ENCODE results near the gene SVIL. TPM values are rescaled to one million over a fixed set of nuclear protein-coding genes. Genes with fewer than 3 reads are reported as not detected.
"Not testable (repeated sequence)": the region's sequence is repeated elsewhere in the genome, so short reads cannot be mapped to it uniquely, and the experiment has no call there.

Gene SVIL
- total and polyA plus RNA-seq, 2 donors = 11.5 to 25.8 TPM

DNA sequence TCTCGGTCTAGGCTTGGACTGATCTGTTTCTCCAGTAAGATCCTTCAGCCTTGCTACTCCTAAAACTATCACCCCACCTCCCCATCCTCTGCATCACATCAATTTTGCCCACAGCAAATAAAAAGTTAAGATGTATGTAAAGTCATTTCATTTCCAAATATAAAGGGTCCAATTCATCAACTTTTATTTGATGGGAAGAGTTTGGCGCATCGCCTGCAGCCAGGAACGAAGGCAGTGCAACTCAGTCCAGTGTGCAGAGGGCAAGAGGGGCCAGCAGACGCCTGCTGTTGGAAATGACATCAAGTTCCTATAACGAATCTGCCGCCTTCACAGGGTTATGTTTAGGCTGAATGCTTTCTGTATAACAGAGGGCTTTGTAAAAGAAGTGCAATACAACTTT is 97.0 kb downstream of the SVIL start:
- Histone ChIP-seq H3K36me3 (ENCODE audit: control insufficient read depth in 2 of 2, insufficient read depth in 2 of 2, low read length in 1 of 2) (no peaks in the 10 kb centered on the region), H3K9me3 (ENCODE audit: control insufficient read depth in 2 of 2, insufficient read depth in 1 of 2, low read length in 1 of 2) (no peaks in the 10 kb centered on the region), H3K27ac (ENCODE audit: low read depth in 1 of 2, low read length in 1 of 2) (no peak overlapping the region), H3K4me1 (ENCODE audit: control insufficient read depth in 2 of 2, insufficient read depth in 2 of 2, low read length in 2 of 2) (no peaks in the 10 kb centered on the region), H3K4me3 (ENCODE audit: low read length in 2 of 2) (no peak overlapping the region), H3K27me3 (ENCODE audit: control insufficient read depth in 2 of 2, insufficient read depth in 1 of 2, low read length in 1 of 2) (no peaks in the 10 kb centered on the region)
- WGBS = 97% methylated on average over 7 of the region's 7 CpGs
- DNase-seq (ENCODE audit: low read depth in 6 of 9, low spot score in 9 of 9) = no peak

DNA sequence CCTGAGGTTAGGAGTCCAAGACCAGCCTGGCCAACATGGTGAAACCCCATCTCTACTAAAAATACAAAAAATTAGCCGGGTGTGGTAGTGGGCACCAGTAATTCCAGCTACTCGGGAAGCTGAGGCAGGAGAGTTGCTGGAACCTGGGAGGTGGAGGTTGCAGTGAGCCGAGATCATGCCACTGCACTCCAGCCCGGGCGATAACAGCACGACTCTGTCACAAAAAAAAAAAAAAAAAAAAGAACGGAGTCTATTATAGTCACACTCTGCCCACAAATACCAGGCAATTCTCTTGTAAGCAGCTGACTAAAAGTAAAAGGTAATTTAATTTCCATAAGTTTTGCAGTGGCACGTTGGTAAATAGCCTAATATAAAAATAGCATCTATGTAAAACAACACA is 98.1 kb downstream of the SVIL start:
- not testable (repeated sequence) for H3K9me3 ChIP-seq (ENCODE audit: control insufficient read depth in 2 of 2, insufficient read depth in 1 of 2, low read length in 1 of 2); H3K36me3 ChIP-seq (ENCODE audit: control insufficient read depth in 2 of 2, insufficient read depth in 2 of 2, low read length in 1 of 2); DNase-seq (ENCODE audit: low read depth in 6 of 9, low spot score in 9 of 9); H3K27me3 ChIP-seq (ENCODE audit: control insufficient read depth in 2 of 2, insufficient read depth in 1 of 2, low read length in 1 of 2); H3K4me3 ChIP-seq (ENCODE audit: low read length in 2 of 2); H3K4me1 ChIP-seq (ENCODE audit: control insufficient read depth in 2 of 2, insufficient read depth in 2 of 2, low read length in 2 of 2); H3K27ac ChIP-seq (ENCODE audit: low read depth in 1 of 2, low read length in 1 of 2)
- WGBS = 98% methylated on average over 8 of the region's 8 CpGs

DNA sequence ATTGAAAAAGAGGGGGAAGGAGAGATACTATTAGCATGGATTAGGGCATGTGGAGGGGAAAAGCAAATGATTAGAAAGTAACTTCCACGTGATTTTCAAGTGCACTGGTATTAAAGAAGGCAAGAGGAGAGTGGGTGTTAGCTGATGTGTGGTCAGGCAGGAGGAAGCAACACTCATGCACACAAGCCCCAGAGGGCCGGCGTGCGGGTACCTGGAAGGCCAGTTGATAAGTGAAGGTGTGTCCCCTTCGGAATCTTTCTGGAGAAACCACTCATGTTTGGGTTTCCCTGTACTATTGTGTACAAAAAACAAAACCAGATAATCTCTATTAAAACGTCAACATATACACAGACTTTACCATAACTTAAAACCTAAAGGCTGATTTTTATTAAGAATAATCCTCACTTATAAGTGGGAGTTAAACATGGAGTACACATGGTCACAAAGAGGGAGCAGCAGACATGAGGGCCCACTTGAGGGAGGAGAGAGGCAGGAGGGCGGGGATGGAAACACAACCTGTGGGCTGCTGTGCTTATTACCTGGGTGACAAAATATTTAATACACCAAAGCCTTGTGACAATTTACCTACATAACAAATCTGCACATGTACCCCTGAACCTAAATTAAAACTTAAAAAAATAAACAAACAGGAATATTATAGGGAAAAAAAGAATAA is 98.9 kb downstream of the SVIL start:
- WGBS = 89% methylated on average over 7 of the region's 7 CpGs

DNA sequence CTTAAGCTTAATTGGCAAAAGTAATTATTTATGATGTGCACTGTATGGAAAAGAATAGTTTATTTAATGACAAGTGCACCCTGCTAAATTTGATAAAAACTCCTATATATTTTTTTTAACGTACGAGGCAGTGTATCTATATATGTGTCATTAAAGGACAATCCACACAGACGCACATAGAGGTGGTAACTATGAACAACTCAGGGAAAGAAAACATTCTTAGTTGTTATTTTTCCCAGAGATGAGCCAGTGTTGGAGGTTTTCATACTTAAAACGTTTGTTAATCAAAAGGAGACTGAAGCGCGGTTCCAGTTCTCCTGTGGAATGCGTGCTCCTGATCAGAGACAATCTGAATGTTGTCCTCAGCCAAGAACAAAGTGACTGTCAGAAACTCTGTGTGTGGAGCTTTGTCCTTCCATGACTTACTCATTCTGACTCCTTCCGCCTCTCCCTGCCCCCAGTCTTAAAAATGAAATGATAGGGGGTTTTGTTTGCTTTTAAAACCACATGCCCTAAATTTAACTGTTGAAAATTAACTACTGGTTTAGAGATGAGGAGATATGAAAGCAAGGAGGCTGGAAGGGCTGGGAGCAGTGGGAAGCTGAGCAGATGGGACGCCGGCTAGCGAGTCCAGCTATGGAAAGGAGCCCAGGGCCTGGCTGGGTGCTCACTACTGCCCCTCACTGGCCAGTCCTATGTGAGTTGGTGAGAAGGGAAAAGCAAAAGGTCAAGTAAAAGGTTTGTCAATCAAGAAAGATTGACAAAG is 99.6 kb downstream of the SVIL start:
- Histone ChIP-seq H3K36me3 (ENCODE audit: control insufficient read depth in 2 of 2, insufficient read depth in 2 of 2, low read length in 1 of 2) (no peaks in the 10 kb centered on the region), H3K27ac (ENCODE audit: low read depth in 1 of 2, low read length in 1 of 2) (no peak overlapping the region), H3K4me3 (ENCODE audit: low read length in 2 of 2) (no peak overlapping the region), H3K27me3 (ENCODE audit: control insufficient read depth in 2 of 2, insufficient read depth in 1 of 2, low read length in 1 of 2) (no peaks in the 10 kb centered on the region), H3K9me3 (ENCODE audit: control insufficient read depth in 2 of 2, insufficient read depth in 1 of 2, low read length in 1 of 2) (no peaks in the 10 kb centered on the region), H3K4me1 (ENCODE audit: control insufficient read depth in 2 of 2, insufficient read depth in 2 of 2, low read length in 2 of 2) (no peaks in the 10 kb centered on the region)
- no peak for DNase-seq (ENCODE audit: low read depth in 6 of 9, low spot score in 9 of 9)
- WGBS = 94% methylated on average over 11 of the region's 11 CpGs

More for the DNA sequence above, 98.9 kb downstream of the SVIL start:
- Histone ChIP-seq H3K9me3 (ENCODE audit: control insufficient read depth in 2 of 2, insufficient read depth in 1 of 2, low read length in 1 of 2) (no peaks in the 10 kb centered on the region), H3K4me1 (ENCODE audit: control insufficient read depth in 2 of 2, insufficient read depth in 2 of 2, low read length in 2 of 2) (no peaks in the 10 kb centered on the region), H3K36me3 (ENCODE audit: control insufficient read depth in 2 of 2, insufficient read depth in 2 of 2, low read length in 1 of 2) (no peaks in the 10 kb centered on the region), H3K27ac (ENCODE audit: low read depth in 1 of 2, low read length in 1 of 2) (no peak overlapping the region), H3K27me3 (ENCODE audit: control insufficient read depth in 2 of 2, insufficient read depth in 1 of 2, low read length in 1 of 2) (no peaks in the 10 kb centered on the region), H3K4me3 (ENCODE audit: low read length in 2 of 2) (no peak overlapping the region)
- no peak for DNase-seq (ENCODE audit: low read depth in 6 of 9, low spot score in 9 of 9)

DNA sequence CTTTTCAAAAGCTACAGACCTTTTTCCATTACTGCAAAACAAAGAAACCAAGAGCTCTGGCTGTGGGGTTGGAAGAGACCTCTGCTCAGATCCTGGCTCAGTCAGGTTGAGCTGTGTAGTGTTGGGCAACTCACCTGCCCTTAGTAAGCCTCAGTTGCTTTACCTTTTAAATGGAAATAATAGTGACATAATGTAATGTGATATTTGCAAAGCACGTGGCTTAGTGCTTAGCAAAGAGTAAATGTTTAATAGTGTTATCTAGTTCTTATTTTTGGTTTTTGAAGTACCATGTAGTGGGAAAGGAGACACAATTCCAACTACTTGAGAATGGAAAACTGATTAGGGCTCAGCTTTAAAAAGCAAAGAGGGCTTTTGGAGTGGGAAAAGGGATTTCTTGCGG is 100.2 kb downstream of the SVIL start:
- H3K36me3 ChIP-seq (ENCODE audit: control insufficient read depth in 2 of 2, insufficient read depth in 2 of 2, low read length in 1 of 2) = no peaks in the 10 kb centered on the region
- DNase-seq (ENCODE audit: low read depth in 6 of 9, low spot score in 9 of 9) = no peak
- H3K4me3 ChIP-seq (ENCODE audit: low read length in 2 of 2) = no peak overlapping the region
- 97% methylated on average over 2 of the region's 2 CpGs for WGBS
- H3K4me1 ChIP-seq (ENCODE audit: control insufficient read depth in 2 of 2, insufficient read depth in 2 of 2, low read length in 2 of 2) = no peaks in the 10 kb centered on the region
- H3K9me3 ChIP-seq (ENCODE audit: control insufficient read depth in 2 of 2, insufficient read depth in 1 of 2, low read length in 1 of 2) = no peaks in the 10 kb centered on the region
- H3K27me3 ChIP-seq (ENCODE audit: control insufficient read depth in 2 of 2, insufficient read depth in 1 of 2, low read length in 1 of 2) = no peaks in the 10 kb centered on the region
- H3K27ac ChIP-seq (ENCODE audit: low read depth in 1 of 2, low read length in 1 of 2) = no peak overlapping the region

DNA sequence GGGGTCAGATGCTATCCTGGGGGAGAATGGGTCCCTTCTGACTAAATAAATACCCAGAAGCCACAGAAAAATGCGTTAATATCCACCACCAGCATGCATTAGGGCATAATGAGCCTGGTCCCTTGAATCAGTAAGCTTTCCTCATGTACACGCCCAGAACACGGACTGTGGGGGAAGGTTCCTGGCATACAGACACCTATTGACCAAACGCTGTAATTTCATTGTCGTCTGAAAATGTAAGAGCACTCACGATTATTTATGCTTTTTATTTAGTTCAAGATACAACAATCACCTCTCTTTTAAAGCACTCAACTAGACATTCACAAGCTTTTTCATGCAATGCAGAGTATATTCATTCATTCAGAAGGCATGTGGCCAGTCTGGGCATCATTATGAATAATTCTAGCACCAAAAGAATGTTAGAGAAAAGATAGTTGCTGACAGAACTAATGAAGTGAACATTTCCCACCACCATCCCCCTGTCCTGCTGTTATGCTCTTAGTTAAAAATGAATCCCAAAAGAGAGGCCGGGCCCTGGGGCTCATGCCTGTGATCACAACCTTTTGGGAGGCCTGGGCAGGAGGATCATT is 101.0 kb downstream of the SVIL start:
- 96% methylated on average over 7 of the region's 7 CpGs for WGBS
- Histone ChIP-seq H3K36me3 (ENCODE audit: control insufficient read depth in 2 of 2, insufficient read depth in 2 of 2, low read length in 1 of 2) (no peaks in the 10 kb centered on the region), H3K27ac (ENCODE audit: low read depth in 1 of 2, low read length in 1 of 2) (no peak overlapping the region), H3K4me3 (ENCODE audit: low read length in 2 of 2) (no peak overlapping the region), H3K27me3 (ENCODE audit: control insufficient read depth in 2 of 2, insufficient read depth in 1 of 2, low read length in 1 of 2) (no peaks in the 10 kb centered on the region), H3K4me1 (ENCODE audit: control insufficient read depth in 2 of 2, insufficient read depth in 2 of 2, low read length in 2 of 2) (no peaks in the 10 kb centered on the region), H3K9me3 (ENCODE audit: control insufficient read depth in 2 of 2, insufficient read depth in 1 of 2, low read length in 1 of 2) (no peaks in the 10 kb centered on the region)
- DNase-seq (ENCODE audit: low read depth in 6 of 9, low spot score in 9 of 9) = no peak

DNA sequence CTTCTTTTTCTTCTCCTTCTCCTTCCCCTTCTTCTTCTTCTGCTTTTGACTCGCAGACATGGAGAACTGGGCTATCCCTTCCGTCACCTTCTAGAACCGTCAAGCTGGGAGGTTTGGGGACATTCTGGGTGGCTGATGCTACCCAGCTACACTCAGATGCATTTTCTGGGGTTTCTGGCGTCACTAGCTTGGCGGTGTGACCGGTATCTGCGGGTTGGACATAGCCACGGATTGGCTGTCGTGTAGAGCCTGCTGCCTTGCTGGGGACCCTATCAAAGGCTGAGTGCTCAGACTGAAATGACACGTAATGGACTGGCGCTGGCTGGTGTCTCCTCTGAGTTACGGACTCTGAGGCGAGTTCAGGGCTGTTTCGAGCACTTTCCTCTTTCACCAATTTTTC is 101.7 kb downstream of the SVIL start:
- H3K27me3 ChIP-seq (ENCODE audit: control insufficient read depth in 2 of 2, insufficient read depth in 1 of 2, low read length in 1 of 2) = no peaks in the 10 kb centered on the region
- WGBS = 96% methylated on average over 14 of the region's 14 CpGs
- no peaks in the 10 kb centered on the region for H3K4me1 ChIP-seq (ENCODE audit: control insufficient read depth in 2 of 2, insufficient read depth in 2 of 2, low read length in 2 of 2)
- DNase-seq (ENCODE audit: low read depth in 6 of 9, low spot score in 9 of 9) = no peak
- H3K4me3 ChIP-seq (ENCODE audit: low read length in 2 of 2) = no peak overlapping the region
- H3K9me3 ChIP-seq (ENCODE audit: control insufficient read depth in 2 of 2, insufficient read depth in 1 of 2, low read length in 1 of 2) = no peaks in the 10 kb centered on the region
- no peak overlapping the region for H3K27ac ChIP-seq (ENCODE audit: low read depth in 1 of 2, low read length in 1 of 2)
- H3K36me3 ChIP-seq (ENCODE audit: control insufficient read depth in 2 of 2, insufficient read depth in 2 of 2, low read length in 1 of 2) = no peaks in the 10 kb centered on the region

DNA sequence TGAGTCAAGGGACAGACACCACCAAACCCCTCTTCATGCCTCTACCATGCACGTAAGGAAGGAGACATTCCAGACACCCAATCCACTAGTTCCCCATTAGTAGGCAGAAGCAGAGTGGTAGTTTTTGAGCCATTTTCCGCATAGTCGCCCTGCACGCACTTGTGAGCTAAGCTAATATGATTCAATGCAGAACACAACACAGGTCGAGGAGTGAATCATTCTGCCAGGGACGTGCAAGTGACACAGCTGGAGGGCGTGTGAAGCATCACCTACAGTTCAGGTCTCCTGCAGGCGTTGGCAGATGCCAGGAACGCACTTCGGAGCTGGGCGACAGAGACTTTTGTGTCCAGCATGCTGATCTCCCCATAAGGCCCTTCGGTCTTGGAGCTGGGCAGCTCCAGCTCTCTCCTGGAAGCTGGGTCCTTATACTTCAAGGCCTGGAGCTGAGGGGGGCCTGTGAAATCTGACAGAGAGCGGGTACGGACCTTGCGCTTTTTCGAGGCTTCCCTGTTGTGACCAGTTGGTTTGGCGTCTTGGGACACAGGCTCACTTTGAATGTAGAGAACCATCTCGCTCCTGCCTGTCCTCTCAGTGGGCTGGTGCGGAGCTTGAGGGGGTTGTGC is 102.4 kb downstream of the SVIL start:
- no peak for DNase-seq (ENCODE audit: low read depth in 6 of 9, low spot score in 9 of 9)
- Histone ChIP-seq H3K4me1 (ENCODE audit: control insufficient read depth in 2 of 2, insufficient read depth in 2 of 2, low read length in 2 of 2) (no peaks in the 10 kb centered on the region), H3K4me3 (ENCODE audit: low read length in 2 of 2) (no peak overlapping the region), H3K27me3 (ENCODE audit: control insufficient read depth in 2 of 2, insufficient read depth in 1 of 2, low read length in 1 of 2) (no peaks in the 10 kb centered on the region), H3K9me3 (ENCODE audit: control insufficient read depth in 2 of 2, insufficient read depth in 1 of 2, low read length in 1 of 2) (no peaks in the 10 kb centered on the region), H3K27ac (ENCODE audit: low read depth in 1 of 2, low read length in 1 of 2) (no peak overlapping the region), H3K36me3 (ENCODE audit: control insufficient read depth in 2 of 2, insufficient read depth in 2 of 2, low read length in 1 of 2) (no peaks in the 10 kb centered on the region)
- over 99% methylated on average over 19 of the region's 19 CpGs for WGBS

Data from thymus (tissue), 11 donors.